ENCODE results near the gene STXBP5. TPM values are rescaled to one million over a fixed set of nuclear protein-coding genes. Genes with fewer than 3 reads are reported as not detected.
A peak's percentile ranks its signal among the peaks of the same experiment; 100 is the strongest.

STXBP5 gene
- total RNA-seq, 2 experiments from 2014 or later = 19.6 to 21.2 TPM

DNA sequence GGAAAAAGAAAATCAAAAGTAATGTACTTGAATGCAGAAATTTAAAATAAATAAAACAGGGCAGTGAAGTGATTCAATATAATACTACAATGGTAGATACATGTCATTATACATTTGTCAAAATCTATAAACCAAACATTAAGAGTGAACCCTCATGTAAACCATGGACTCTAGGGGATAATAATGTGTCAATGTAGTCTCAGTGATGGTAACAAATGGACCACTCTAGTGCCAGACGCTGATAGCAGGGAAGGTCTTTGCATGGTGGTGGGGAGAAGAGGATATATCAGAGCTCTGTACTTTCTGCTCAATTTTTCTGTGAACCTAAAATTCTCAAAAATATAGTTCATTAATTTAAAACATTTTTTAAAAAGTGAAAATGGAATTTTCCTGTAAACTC, 19.8 kb upstream of the STXBP5 start:
- ATAC-seq = no peak
- POLR2A ChIA-PET = no interaction called here
- Mint-ChIP-seq H3K4me1 (ENCODE audit: low read depth) (no peaks in the 10 kb centered on the region), H3K4me3 (no peak overlapping the region), H3K9me3 (ENCODE audit: insufficient read depth) (no peaks in the 10 kb centered on the region), H3K27ac (no peak overlapping the region), H3K36me3 (ENCODE audit: low read depth) (no peaks in the 10 kb centered on the region), H3K27me3 (ENCODE audit: low read depth) (no peaks in the 10 kb centered on the region)
- DNase-seq = no peak
- CTCF ChIA-PET = interaction anchor here (0.7 kb wide), 1 partner anchor 106 kb away, joined by 3 read pairs; no protein-coding TSS in a partner anchor

DNA sequence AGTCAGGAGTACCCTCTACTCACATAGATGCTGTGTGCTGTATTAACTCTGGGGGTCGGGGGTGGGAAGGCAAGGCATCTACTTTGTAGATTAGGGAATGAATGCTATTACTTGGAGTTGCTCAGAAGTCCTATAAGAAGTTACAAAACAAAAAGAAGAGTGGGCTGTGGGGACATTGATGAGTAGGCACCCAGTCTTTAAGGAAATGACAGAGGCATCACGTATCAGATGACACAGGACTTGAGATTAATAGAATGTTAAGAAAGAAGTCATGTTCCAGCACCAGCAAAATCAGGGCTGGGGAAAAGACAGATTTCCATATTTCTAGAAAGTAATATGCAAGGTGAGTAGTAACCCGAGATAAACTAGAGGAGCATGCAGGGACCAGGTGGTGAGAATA, 19.0 kb upstream of the STXBP5 start:
- CTCF ChIA-PET = interaction anchor here (0.7 kb wide), 1 partner anchor 107 kb away, joined by 3 read pairs; no protein-coding TSS in a partner anchor
- no peak overlapping the region for H3K27ac Mint-ChIP-seq

GRCh38 chr6:147190556-147190955, 13.7 kb upstream of the STXBP5 start:
- ATAC-seq = no peak

More for the DNA sequence above, 19.0 kb upstream of the STXBP5 start:
- H3K4me3 Mint-ChIP-seq = no peak overlapping the region
- no peak for ATAC-seq
- no peak for DNase-seq
- no peaks in the 10 kb centered on the region for H3K9me3 Mint-ChIP-seq (ENCODE audit: insufficient read depth)
- H3K36me3 Mint-ChIP-seq (ENCODE audit: low read depth) = no peaks in the 10 kb centered on the region
- no peaks in the 10 kb centered on the region for H3K4me1 Mint-ChIP-seq (ENCODE audit: low read depth)
- POLR2A ChIA-PET = no interaction called here
- H3K27me3 Mint-ChIP-seq (ENCODE audit: low read depth) = no peaks in the 10 kb centered on the region

DNA sequence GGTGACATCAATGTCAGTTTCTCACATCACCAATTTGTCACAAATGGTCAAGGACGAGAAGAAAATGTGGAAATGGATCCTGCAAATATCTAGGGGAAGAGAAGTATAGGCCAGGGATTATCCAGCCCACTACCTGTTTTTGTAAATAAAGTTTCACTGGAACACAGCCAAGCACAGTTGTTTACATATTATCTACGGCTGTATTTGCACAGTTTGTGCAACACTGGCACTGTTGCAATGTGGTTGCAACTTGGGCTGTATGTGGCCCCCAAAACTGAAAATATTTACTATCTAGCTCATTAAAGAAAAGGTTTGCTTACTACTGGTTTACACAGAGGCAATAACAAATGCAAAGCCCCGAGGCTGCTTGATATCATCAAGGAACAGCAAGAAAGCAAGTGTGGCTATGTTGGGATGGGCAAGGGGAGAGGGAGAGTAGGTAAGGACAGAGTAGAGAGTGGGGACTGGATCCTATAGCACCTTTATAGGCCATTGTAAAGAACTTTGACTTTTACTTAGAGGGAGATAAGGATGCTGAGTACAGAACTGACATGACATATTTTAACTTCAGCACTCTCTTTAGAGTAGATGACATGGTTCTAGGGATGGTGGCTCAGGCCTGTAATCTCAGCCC, 11.8 kb upstream of the STXBP5 start:
- H3K4me1 Mint-ChIP-seq (ENCODE audit: low read depth) = peaks cover 18% of the 10 kb centered on the region
- ChIA-PET POLR2A (no interaction called here), CTCF (no interaction called here)
- no peak overlapping the region for H3K27ac Mint-ChIP-seq
- H3K36me3 Mint-ChIP-seq (ENCODE audit: low read depth) = no peaks in the 10 kb centered on the region
- DNase-seq (no peak), ATAC-seq (no peak)
- H3K27me3 Mint-ChIP-seq (ENCODE audit: low read depth) = no peaks in the 10 kb centered on the region
- H3K4me3 Mint-ChIP-seq = no peak overlapping the region
- no peaks in the 10 kb centered on the region for H3K9me3 Mint-ChIP-seq (ENCODE audit: insufficient read depth)

More at GRCh38 chr6:147190556-147190955, 13.7 kb upstream of the STXBP5 start:
- H3K27ac Mint-ChIP-seq = no peak overlapping the region
- no peaks in the 10 kb centered on the region for H3K36me3 Mint-ChIP-seq (ENCODE audit: low read depth)
- CTCF ChIA-PET = interaction anchor here (1.2 kb wide), 1 partner anchor 13 kb away, joined by 3 read pairs; no protein-coding TSS in a partner anchor
- H3K4me3 Mint-ChIP-seq = no peak overlapping the region
- no peaks in the 10 kb centered on the region for H3K9me3 Mint-ChIP-seq (ENCODE audit: insufficient read depth)
- no peaks in the 10 kb centered on the region for H3K27me3 Mint-ChIP-seq (ENCODE audit: low read depth)
- no peak for DNase-seq
- peaks cover 11% of the 10 kb centered on the region for H3K4me1 Mint-ChIP-seq (ENCODE audit: low read depth)
- POLR2A ChIA-PET = no interaction called here

DNA sequence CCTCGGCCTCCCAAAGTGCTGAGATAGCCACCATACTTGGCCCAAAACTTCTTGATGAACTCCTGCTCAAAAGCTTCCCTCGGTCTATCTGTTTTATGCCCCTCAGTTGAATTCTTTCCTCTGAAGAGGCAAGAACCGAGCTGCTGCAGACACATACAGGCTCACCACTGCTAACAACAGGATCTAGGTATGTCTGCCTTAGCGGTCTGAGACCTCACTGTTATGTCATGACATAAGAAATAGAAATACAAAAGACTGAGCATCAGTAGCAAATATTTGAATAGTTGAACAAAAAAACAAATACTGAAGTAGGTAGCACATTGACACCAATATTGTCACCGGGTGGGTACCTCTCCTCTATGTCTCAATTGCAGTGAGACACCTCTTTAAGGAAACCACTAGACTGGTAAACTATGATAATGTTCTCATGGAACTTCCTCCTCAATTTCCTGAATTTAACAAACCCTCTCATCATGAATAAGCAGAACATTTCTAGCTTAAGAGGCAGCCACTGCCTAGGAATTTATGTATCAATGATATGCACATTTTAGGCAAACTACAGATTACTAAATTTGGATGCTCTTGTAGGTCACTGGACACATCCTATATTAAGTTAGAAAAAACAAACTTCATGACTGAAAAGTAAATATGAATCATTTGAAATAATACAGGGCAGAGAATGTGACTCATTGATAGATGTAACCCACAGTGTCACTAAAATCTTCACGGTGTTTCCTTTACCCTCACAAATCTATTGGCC, 9.4 kb upstream of the STXBP5 start:
- POLR2A ChIA-PET = interaction anchor here (0.9 kb wide), 1 partner anchor 10 kb away, joined by 4 read pairs; the partner anchor contains the start of gene STXBP5

GRCh38 chr6:147195510-147195909, 8.7 kb upstream of the STXBP5 start:
- Mint-ChIP-seq H3K4me1 (ENCODE audit: low read depth) (peaks cover 18% of the 10 kb centered on the region), H3K9me3 (ENCODE audit: insufficient read depth) (no peaks in the 10 kb centered on the region), H3K36me3 (ENCODE audit: low read depth) (no peaks in the 10 kb centered on the region), H3K27me3 (ENCODE audit: low read depth) (no peaks in the 10 kb centered on the region), H3K27ac (no peak overlapping the region), H3K4me3 (no peak overlapping the region)
- ChIA-PET CTCF (no interaction called here), POLR2A (no interaction called here)
- ATAC-seq = no peak
- DNase-seq = no peak

More for the DNA sequence above, 9.4 kb upstream of the STXBP5 start:
- Mint-ChIP-seq H3K4me1 (ENCODE audit: low read depth) (peaks cover 18% of the 10 kb centered on the region), H3K4me3 (no peak overlapping the region), H3K27me3 (ENCODE audit: low read depth) (no peaks in the 10 kb centered on the region), H3K36me3 (ENCODE audit: low read depth) (no peaks in the 10 kb centered on the region), H3K9me3 (ENCODE audit: insufficient read depth) (no peaks in the 10 kb centered on the region), H3K27ac (peak overlapping the region; percentile 54)
- DNase-seq (no peak), ATAC-seq (peak; percentile 57)
- CTCF ChIA-PET = interaction anchor here (0.7 kb wide), 1 partner anchor 320 kb away, joined by 3 read pairs; no protein-coding TSS in a partner anchor

DNA sequence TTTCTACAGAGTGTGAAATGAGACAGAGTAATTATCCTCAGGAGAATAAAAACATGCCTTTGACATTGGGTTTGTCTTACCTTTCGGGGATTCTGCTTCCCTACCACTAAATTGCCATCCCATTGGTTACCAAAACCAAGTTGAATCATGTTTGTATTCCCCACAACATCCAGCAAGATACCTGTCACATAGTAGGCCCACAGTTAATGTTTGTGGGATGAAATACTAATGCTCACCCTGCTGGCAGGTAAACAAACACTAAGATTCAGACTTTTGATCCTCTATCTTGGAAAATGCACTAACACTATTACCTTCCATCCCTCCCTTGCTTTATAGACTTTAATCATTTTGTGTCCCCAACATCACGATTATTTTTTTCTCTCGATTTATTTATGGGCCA, 8.2 kb upstream of the STXBP5 start:
- no peaks in the 10 kb centered on the region for H3K9me3 Mint-ChIP-seq (ENCODE audit: insufficient read depth)
- POLR2A ChIA-PET = no interaction called here
- peaks cover 18% of the 10 kb centered on the region for H3K4me1 Mint-ChIP-seq (ENCODE audit: low read depth)
- ATAC-seq (no peak), DNase-seq (no peak)
- no peaks in the 10 kb centered on the region for H3K27me3 Mint-ChIP-seq (ENCODE audit: low read depth)
- CTCF ChIA-PET = no interaction called here
- no peak overlapping the region for H3K4me3 Mint-ChIP-seq
- H3K27ac Mint-ChIP-seq = no peak overlapping the region
- no peaks in the 10 kb centered on the region for H3K36me3 Mint-ChIP-seq (ENCODE audit: low read depth)

DNA sequence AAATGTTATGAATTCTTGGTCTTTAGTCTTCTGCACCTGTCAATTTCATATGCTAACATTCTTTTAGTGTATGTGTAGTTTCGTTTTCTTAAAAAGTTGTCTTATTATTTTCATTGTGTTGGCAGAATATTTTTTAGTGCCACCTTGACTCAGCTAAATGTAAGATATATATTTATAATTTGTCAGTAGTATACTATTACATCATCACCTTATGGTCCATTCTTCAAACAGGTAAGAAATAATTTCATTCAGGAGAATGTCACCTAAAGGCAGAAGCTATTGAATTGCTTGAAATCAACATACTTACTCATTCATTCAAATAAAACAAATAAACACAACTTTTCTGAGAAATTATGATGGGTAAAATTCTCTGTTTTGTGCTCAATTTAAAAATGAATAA, 3.5 kb upstream of the STXBP5 start:
- no peaks in the 10 kb centered on the region for H3K27me3 Mint-ChIP-seq (ENCODE audit: low read depth)
- no peak for DNase-seq
- H3K4me1 Mint-ChIP-seq (ENCODE audit: low read depth) = peaks cover 22% of the 10 kb centered on the region
- no peak overlapping the region for H3K4me3 Mint-ChIP-seq
- H3K36me3 Mint-ChIP-seq (ENCODE audit: low read depth) = peaks cover 4% of the 10 kb centered on the region
- CTCF ChIA-PET = no interaction called here
- H3K27ac Mint-ChIP-seq = no peak overlapping the region
- ATAC-seq = no peak
- POLR2A ChIA-PET = no interaction called here
- no peaks in the 10 kb centered on the region for H3K9me3 Mint-ChIP-seq (ENCODE audit: insufficient read depth)

GRCh38 chr6:147201885-147202515, 2.2 kb upstream of the STXBP5 start:
- Mint-ChIP-seq H3K27ac (peak overlapping the region; percentile 98), H3K9me3 (ENCODE audit: insufficient read depth) (no peaks in the 10 kb centered on the region), H3K4me3 (peak overlapping the region; percentile 94), H3K4me1 (ENCODE audit: low read depth) (peaks cover 21% of the 10 kb centered on the region), H3K27me3 (ENCODE audit: low read depth) (no peaks in the 10 kb centered on the region), H3K36me3 (ENCODE audit: low read depth) (peaks cover 4% of the 10 kb centered on the region)
- ChIA-PET POLR2A (interaction anchor here (0.9 to 1.5 kb wide), 3 partner anchors 15 to 92 kb away, joined by 3 read pairs; no protein-coding TSS in a partner anchor), CTCF (no interaction called here)
- peak; percentile 37 for DNase-seq
- ATAC-seq = no peak

- Mint-ChIP-seq H3K27me3 (ENCODE audit: low read depth) (no peaks in the 10 kb centered on the region), H3K27ac (peak overlapping the region; percentile 98), H3K4me1 (ENCODE audit: low read depth) (peaks cover 28% of the 10 kb centered on the region), H3K9me3 (ENCODE audit: insufficient read depth) (no peaks in the 10 kb centered on the region), H3K36me3 (ENCODE audit: low read depth) (peaks cover 10% of the 10 kb centered on the region), H3K4me3 (peak overlapping the region; percentile 94)
- DNase-seq (peak; percentile 91), ATAC-seq (peak; percentile 84)
- CTCF ChIA-PET = no interaction called here
- POLR2A ChIA-PET = interaction anchor here (0.8 to 1.5 kb wide), 7 partner anchors 14 to 345 kb away, joined by 3 to 5 read pairs (median 3); no protein-coding TSS in a partner anchor
These were observed 1.5 kb upstream of the STXBP5 start for GRCh38 chr6:147202516-147203310.

DNA sequence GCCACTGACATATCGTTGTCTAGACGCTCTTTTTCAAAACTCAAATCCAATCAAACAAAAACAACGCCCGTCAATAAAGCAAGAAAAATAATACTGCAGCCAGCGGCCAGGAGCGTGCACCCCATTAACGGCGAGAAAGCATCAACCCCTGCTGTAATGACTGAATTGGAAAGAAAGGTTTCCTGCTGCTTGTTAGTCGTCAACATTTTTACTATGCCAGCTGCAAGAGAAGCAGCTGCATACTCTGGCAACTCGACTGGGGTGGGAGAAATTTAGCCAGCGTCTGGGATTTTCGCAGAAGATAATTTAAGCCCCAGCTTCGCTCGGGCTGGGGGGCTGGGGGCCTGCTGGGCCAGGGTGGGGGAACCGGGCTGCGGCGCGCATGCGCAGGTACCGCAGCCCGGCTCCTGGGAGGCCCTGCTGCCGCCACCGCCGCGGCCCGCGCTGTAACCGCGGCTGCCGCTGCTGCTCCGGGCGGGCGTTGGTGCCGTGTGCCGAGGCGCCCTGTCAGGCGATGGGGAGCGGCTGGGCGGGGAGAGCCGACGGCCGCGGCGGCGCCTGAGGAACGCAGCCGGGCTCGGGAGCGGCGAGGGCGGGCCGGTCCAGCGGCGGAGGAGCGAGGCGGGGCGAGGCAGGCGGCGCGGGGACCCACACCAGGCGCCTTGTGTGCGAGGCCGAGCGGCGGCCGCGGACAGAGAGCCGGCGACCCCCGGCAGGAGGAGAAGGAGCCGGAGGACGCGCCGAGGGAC, 732 bp upstream of the STXBP5 start:
- ATAC-seq = peak; percentile 72

More for the DNA sequence above, 732 bp upstream of the STXBP5 start:
- Mint-ChIP-seq H3K4me3 (peak overlapping the region; percentile 94), H3K27ac (peak overlapping the region; percentile 98), H3K9me3 (ENCODE audit: insufficient read depth) (no peaks in the 10 kb centered on the region), H3K4me1 (ENCODE audit: low read depth) (peaks cover 30% of the 10 kb centered on the region), H3K27me3 (ENCODE audit: low read depth) (no peaks in the 10 kb centered on the region), H3K36me3 (ENCODE audit: low read depth) (peaks cover 15% of the 10 kb centered on the region)
- DNase-seq = peak; percentile 72
- CTCF ChIA-PET = no interaction called here
- POLR2A ChIA-PET = interaction anchor here (0.8 to 1.5 kb wide), 8 partner anchors 9 to 345 kb away, joined by 3 to 5 read pairs (median 3); no protein-coding TSS in a partner anchor
